ENCODE measurements around the gene GNG12. TPM values are rescaled to one million over a fixed set of nuclear protein-coding genes. Genes with fewer than 3 reads are reported as not detected.

Gene GNG12
- total RNA-seq, 2 experiments from 2014 or later = not detected

- no peak overlapping the region for H3K4me3 ChIP-seq (ENCODE audit: low read length)
- TF ChIP-seq CTCF (IDR thresholded peaks at IDR 0.05) = no peak
- intact Hi-C loops (cut with DNase I, micrococcal nuclease) = no loop called here
- no peaks in the 10 kb centered on the region for H3K4me1 ChIP-seq (ENCODE audit: insufficient read depth, low read length)
- H3K4me1 Mint-ChIP-seq (ENCODE audit: low read depth) = no peaks in the 10 kb centered on the region
- no peaks in the 10 kb centered on the region for H3K9me3 Mint-ChIP-seq
- H3K36me3 Mint-ChIP-seq (ENCODE audit: low read depth) = no peaks in the 10 kb centered on the region
- POLR2A ChIA-PET = no interaction called here
- H3K27me3 ChIP-seq (ENCODE audit: control insufficient read depth in 1 of 2, insufficient read depth in 2 of 2, low read length in 2 of 2) = no peaks in the 10 kb centered on the region
- CTCF ChIA-PET = no interaction called here
- DNase-seq (no peak), ATAC-seq (ENCODE audit: poor library complexity) (no peak)
- no peak overlapping the region for H3K4me3 Mint-ChIP-seq
- H3K27me3 Mint-ChIP-seq = peaks cover 18% of the 10 kb centered on the region
- H3K36me3 ChIP-seq (ENCODE audit: insufficient read depth, low read length) = no peaks in the 10 kb centered on the region
- H3K27ac Mint-ChIP-seq = no peak overlapping the region
- H3K9me3 ChIP-seq (ENCODE audit: control insufficient read depth in 1 of 2, insufficient read depth in 1 of 2, low read length in 2 of 2) = no peaks in the 10 kb centered on the region
- H3K27ac ChIP-seq (ENCODE audit: low read depth in 1 of 2, low read length in 2 of 2) = no peak overlapping the region
Observed at GRCh38 chr1:67821263-67821662, 12.0 kb downstream of the GNG12 start.

DNA sequence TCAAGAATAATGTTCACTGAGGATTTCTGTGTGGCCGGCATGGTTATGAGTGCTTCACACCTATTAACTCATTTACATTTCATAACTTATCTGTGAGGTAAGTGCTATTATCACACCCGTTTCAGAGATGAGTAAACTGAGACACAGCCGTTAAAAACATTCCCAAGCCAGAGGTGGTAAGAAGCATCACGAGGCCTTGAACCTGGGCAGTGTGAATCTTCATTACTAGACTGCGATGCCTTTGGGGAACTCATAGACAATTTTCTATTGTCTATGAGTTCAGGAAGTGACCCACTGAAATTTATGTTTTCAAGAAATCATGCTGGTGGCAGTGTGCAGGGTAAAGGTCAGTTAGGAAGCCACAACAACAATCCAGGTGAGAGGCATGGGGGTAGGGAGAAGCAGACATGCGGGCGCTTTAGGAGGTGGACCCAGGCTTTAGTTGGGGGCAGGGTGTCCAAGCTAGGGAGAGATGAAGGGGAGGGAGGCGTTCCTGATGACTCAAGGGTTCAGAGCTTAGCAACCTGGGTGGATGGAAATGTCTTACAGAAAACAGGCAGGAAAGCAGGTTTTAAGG lies 14.5 kb downstream of the GNG12 start:
- ATAC-seq (ENCODE audit: poor library complexity) (no peak), DNase-seq (no peak)
- intact Hi-C loops (cut with DNase I, micrococcal nuclease) = no loop called here
- no peaks in the 10 kb centered on the region for H3K27me3 ChIP-seq (ENCODE audit: control insufficient read depth in 1 of 2, insufficient read depth in 2 of 2, low read length in 2 of 2)
- Mint-ChIP-seq H3K27ac (no peak overlapping the region), H3K9me3 (no peaks in the 10 kb centered on the region), H3K4me1 (ENCODE audit: low read depth) (no peaks in the 10 kb centered on the region), H3K36me3 (ENCODE audit: low read depth) (no peaks in the 10 kb centered on the region), H3K4me3 (no peak overlapping the region), H3K27me3 (peaks cover 14% of the 10 kb centered on the region)
- H3K4me3 ChIP-seq (ENCODE audit: low read length) = no peak overlapping the region
- ChIA-PET POLR2A (no interaction called here), CTCF (interaction anchor here (0.7 kb wide), 1 partner anchor 12 kb away, joined by 3 read pairs; no protein-coding TSS in a partner anchor)
- no peaks in the 10 kb centered on the region for H3K36me3 ChIP-seq (ENCODE audit: insufficient read depth, low read length)
- H3K9me3 ChIP-seq (ENCODE audit: control insufficient read depth in 1 of 2, insufficient read depth in 1 of 2, low read length in 2 of 2) = no peaks in the 10 kb centered on the region
- no peaks in the 10 kb centered on the region for H3K4me1 ChIP-seq (ENCODE audit: insufficient read depth, low read length)
- no peak overlapping the region for H3K27ac ChIP-seq (ENCODE audit: low read depth in 1 of 2, low read length in 2 of 2)
- no peak for TF ChIP-seq CTCF (IDR thresholded peaks at IDR 0.05)

GRCh38 chr1:67818162-67818561 lies 15.1 kb downstream of the GNG12 start:
- DNase-seq (no peak), ATAC-seq (ENCODE audit: poor library complexity) (no peak)
- no peaks in the 10 kb centered on the region for H3K36me3 Mint-ChIP-seq (ENCODE audit: low read depth)
- intact Hi-C loops (cut with DNase I, micrococcal nuclease) = no loop called here
- no peaks in the 10 kb centered on the region for H3K27me3 ChIP-seq (ENCODE audit: control insufficient read depth in 1 of 2, insufficient read depth in 2 of 2, low read length in 2 of 2)
- TF ChIP-seq CTCF (IDR thresholded peaks at IDR 0.05) = no peak
- ChIA-PET POLR2A (no interaction called here), CTCF (no interaction called here)
- H3K9me3 ChIP-seq (ENCODE audit: control insufficient read depth in 1 of 2, insufficient read depth in 1 of 2, low read length in 2 of 2) = no peaks in the 10 kb centered on the region
- no peak overlapping the region for H3K27ac Mint-ChIP-seq
- no peak overlapping the region for H3K27ac ChIP-seq (ENCODE audit: low read depth in 1 of 2, low read length in 2 of 2)
- H3K9me3 Mint-ChIP-seq = no peaks in the 10 kb centered on the region
- no peak overlapping the region for H3K4me3 ChIP-seq (ENCODE audit: low read length)
- no peaks in the 10 kb centered on the region for H3K4me1 ChIP-seq (ENCODE audit: insufficient read depth, low read length)
- no peak overlapping the region for H3K4me3 Mint-ChIP-seq
- peaks cover 14% of the 10 kb centered on the region for H3K27me3 Mint-ChIP-seq
- H3K36me3 ChIP-seq (ENCODE audit: insufficient read depth, low read length) = no peaks in the 10 kb centered on the region
- H3K4me1 Mint-ChIP-seq (ENCODE audit: low read depth) = no peaks in the 10 kb centered on the region

Data from CD4-positive, alpha-beta T cell (primary cell).